Keratinocyte (primary cell): ENCODE data around the gene CHST15. TPM values are rescaled to one million over a fixed set of nuclear protein-coding genes. Genes with fewer than 3 reads are reported as not detected.

ENCODE experiments used
- DNase-seq: peaks from one replicate; pipeline ENCODE4 v3.0.0-alpha.2; 2011; ENCODE audit warnings: low read depth, missing footprints, low spot score
- FAIRE-seq: peaks from 2 replicates; lab custom pipeline; 2011; peaks lifted over from hg19 to GRCh38; lab: Jason Lieb, UNC
- H2AFZ ChIP-seq: 2 replicates; pipeline ENCODE4 v1.6.0; 2012; ENCODE audit warnings: low read length, control low read depth, inconsistent platforms; ENCODE audit not compliant: control insufficient read depth
- H3K27ac ChIP-seq: 2 replicates; pipeline ENCODE4 v1.5.1; 2011; ENCODE audit warnings: low read length; ENCODE audit not compliant: control insufficient read depth, insufficient read depth
- H3K27me3 ChIP-seq: 3 replicates; pipeline ENCODE4 v1.6.0; 2011; ENCODE audit warnings: low read length; ENCODE audit not compliant: control insufficient read depth, insufficient read depth; ENCODE audit errors: extremely low read depth
- H3K36me3 ChIP-seq, 2 experiments: 2 replicates in 1 of 2; 3 replicates in 1 of 2; pipeline ENCODE4 v1.5.1; 2011; ENCODE audit warnings: low read length in 2 of 2, mild to moderate bottlenecking in 1 of 2; ENCODE audit not compliant: control insufficient read depth in 2 of 2, insufficient read depth in 2 of 2; ENCODE audit errors: extremely low read depth in 1 of 2
- H3K4me1 ChIP-seq: 3 replicates; pipeline ENCODE4 v1.5.1; 2011; ENCODE audit warnings: low read length; ENCODE audit not compliant: control insufficient read depth, insufficient read depth; ENCODE audit errors: extremely low read depth
- H3K4me2 ChIP-seq: 3 replicates; pipeline ENCODE4 v1.6.0; 2011; ENCODE audit warnings: low read depth, low read length; ENCODE audit not compliant: control insufficient read depth, insufficient read depth; ENCODE audit errors: extremely low read depth
- H3K4me3 ChIP-seq, 3 experiments: fragments of 200-600 bp in 1 of 3; sonication (generic) in 1 of 3; 2 replicates in 2 of 3; 3 replicates in 1 of 3; pipeline ENCODE4 v1.5.1; 2011 to 2016; ENCODE audit warnings: low read length in 3 of 3, mild to moderate bottlenecking in 3 of 3, control low read depth in 2 of 3, inconsistent platforms in 1 of 3, low read depth in 1 of 3, mixed read lengths in 1 of 3, mixed run types in 1 of 3, moderate library complexity in 1 of 3; ENCODE audit not compliant: control insufficient read depth in 2 of 3, insufficient read depth in 2 of 3; ENCODE audit errors: extremely low read depth in 1 of 3
- H3K79me2 ChIP-seq: 2 replicates; pipeline ENCODE4 v1.6.0; 2012; ENCODE audit warnings: low read length; ENCODE audit not compliant: control insufficient read depth, insufficient read depth
- H3K9ac ChIP-seq: 3 replicates; pipeline ENCODE4 v1.6.0; 2011; ENCODE audit warnings: low read length; ENCODE audit not compliant: control insufficient read depth, insufficient read depth; ENCODE audit errors: extremely low read depth
- H3K9me1 ChIP-seq: 3 replicates; pipeline ENCODE4 v1.6.0; 2011; ENCODE audit warnings: low read length; ENCODE audit not compliant: control insufficient read depth, insufficient read depth; ENCODE audit errors: extremely low read depth
- H3K9me3 ChIP-seq: 2 replicates; pipeline ENCODE4 v1.5.1; 2012; ENCODE audit warnings: low read depth, low read length; ENCODE audit not compliant: control insufficient read depth
- H4K20me1 ChIP-seq: 3 replicates; pipeline ENCODE4 v1.6.0; 2011; ENCODE audit warnings: low read length; ENCODE audit not compliant: control insufficient read depth, insufficient read depth; ENCODE audit errors: extremely low read depth
- CTCF ChIP-seq, 3 experiments: IDR thresholded peaks in 1 of 3; conservative IDR thresholded peaks in 1 of 3; optimal IDR thresholded peaks in 1 of 3; 2 replicates in 2 of 3; 3 replicates in 1 of 3; pipeline versions ENCODE3 to v1.5.1; 2011; ENCODE audit warnings: low read length in 3 of 3, mild to moderate bottlenecking in 3 of 3, moderate library complexity in 2 of 3, control low read depth in 1 of 3, inconsistent platforms in 1 of 3; ENCODE audit not compliant: insufficient read depth in 2 of 3; ENCODE audit errors: extremely low read depth in 1 of 3
- EZH2 ChIP-seq: IDR thresholded peaks from one replicate; pipeline ENCODE4 v1.6.1; 2012; ENCODE audit warnings: inconsistent platforms, mild to moderate bottlenecking, low read length, moderate library complexity
- dilution Hi-C: fragments of 300-500 bp; cut with MboI; formaldehyde crosslinking; loops from one replicate; pipeline ENCODE4 v1.7.0; 2020; ENCODE audit warnings: low sequenced_read_pairs; ENCODE audit not compliant: extremely low pct_ligation_motif_present
- polyA plus RNA-seq, 5 experiments: library from polyadenylated mRNA; depleted of rRNA in 3 of 5; stranded (reverse) in 3 of 5; stranded (forward) in 1 of 5; unstranded in 1 of 5; fragments of >200 nt; gene quantifications; 1 replicate in 1 of 5; 2 replicates in 3 of 5; 3 replicates in 1 of 5; pipeline versions ENCODE4 v1.2.1 to v1.2.3, GENCODE V29; 2011 to 2012; ENCODE audit warnings: missing spikeins in 2 of 5, low read depth in 1 of 5, low replicate concordance in 1 of 5

CHST15 gene
- polyA plus RNA-seq, 1 donor (not counting 4 experiments of a cell fraction or from before 2014, with no cell fraction given): 24.5 TPM

- Histone ChIP-seq H3K79me2 (no peaks in the 10 kb centered on the region), H3K9ac (no peak overlapping the region), H3K27ac (no peak overlapping the region), H3K9me1 (no peaks in the 10 kb centered on the region), H3K4me1 (no peaks in the 10 kb centered on the region), H4K20me1 (no peaks in the 10 kb centered on the region), H3K27me3 (no peaks in the 10 kb centered on the region), H2AFZ (no peak overlapping the region), H3K4me2 (no peak overlapping the region), H3K4me3 (no peak overlapping the region), H3K9me3 (no peaks in the 10 kb centered on the region), H3K36me3 (peaks cover 32 to 33% of the 10 kb centered on the region in 2 experiments)
- no peak for FAIRE-seq
- no peak for DNase-seq
- TF ChIP-seq EZH2 (no peak), CTCF (optimal IDR thresholded peaks at IDR 0.05 in 1 of 3, IDR thresholded peaks at IDR 0.05 in 1 of 3, conservative IDR thresholded peaks at IDR 0.05 in 1 of 3; ENCODE audit: extremely low read depth in 1 of 3, insufficient read depth in 2 of 3, low read length in 3 of 3) (no peak)
- dilution Hi-C loops: no loop called here
Observed at GRCh38 chr10:124012991-124013390, 80.4 kb downstream of the CHST15 start.

GRCh38 chr10:124012583-124012982 lies 80.8 kb downstream of the CHST15 start:
- Histone ChIP-seq H3K9ac (no peak overlapping the region), H2AFZ (no peak overlapping the region), H3K36me3 (peaks cover 31 to 32% of the 10 kb centered on the region in 2 experiments), H4K20me1 (no peaks in the 10 kb centered on the region), H3K9me1 (no peaks in the 10 kb centered on the region), H3K4me3 (no peak overlapping the region), H3K4me1 (no peaks in the 10 kb centered on the region), H3K27me3 (no peaks in the 10 kb centered on the region), H3K9me3 (no peaks in the 10 kb centered on the region), H3K4me2 (no peak overlapping the region), H3K79me2 (no peaks in the 10 kb centered on the region), H3K27ac (no peak overlapping the region)
- TF ChIP-seq EZH2 (no peak), CTCF (optimal IDR thresholded peaks at IDR 0.05 in 1 of 3, IDR thresholded peaks at IDR 0.05 in 1 of 3, conservative IDR thresholded peaks at IDR 0.05 in 1 of 3; ENCODE audit: extremely low read depth in 1 of 3, insufficient read depth in 2 of 3, low read length in 3 of 3) (no peak)
- DNase-seq (no peak), FAIRE-seq (no peak)
- dilution Hi-C loops: no loop called here
